ENCODE results near the gene GUCY1A2.

Gene GUCY1A2

GRCh38 chr11:106723071-106723470 lies 295.2 kb downstream of the GUCY1A2 start:
- H3K27ac ChIP-seq = no peak overlapping the region
- TF ChIP-seq CTCF (conservative IDR thresholded peaks at IDR 0.05) = no peak

GRCh38 chr11:106717222-106717621 lies 301.1 kb downstream of the GUCY1A2 start:
- TF ChIP-seq CTCF (conservative IDR thresholded peaks at IDR 0.05) = no peak

GRCh38 chr11:106714199-106714598 lies 304.1 kb downstream of the GUCY1A2 start:
- TF ChIP-seq CTCF (conservative IDR thresholded peaks at IDR 0.05) = no peak
- no peak overlapping the region for H3K27ac ChIP-seq

More at GRCh38 chr11:106717222-106717621, 301.1 kb downstream of the GUCY1A2 start:
- H3K27ac ChIP-seq = no peak overlapping the region

- no peak for TF ChIP-seq CTCF (conservative IDR thresholded peaks at IDR 0.05)
- no peak overlapping the region for H3K27ac ChIP-seq
These were observed 309.9 kb downstream of the GUCY1A2 start for GRCh38 chr11:106708348-106708747.

GRCh38 chr11:106706355-106706754 lies 311.9 kb downstream of the GUCY1A2 start:
- no peak for TF ChIP-seq CTCF (conservative IDR thresholded peaks at IDR 0.05)
- H3K27ac ChIP-seq = no peak overlapping the region

- H3K27ac ChIP-seq = no peak overlapping the region
- no peak for TF ChIP-seq CTCF (conservative IDR thresholded peaks at IDR 0.05)
These were observed 315.5 kb downstream of the GUCY1A2 start for GRCh38 chr11:106702805-106703204.

GRCh38 chr11:106697058-106697457 lies 321.2 kb downstream of the GUCY1A2 start:
- no peak for TF ChIP-seq CTCF (conservative IDR thresholded peaks at IDR 0.05)
- H3K27ac ChIP-seq = no peak overlapping the region

- H3K27ac ChIP-seq = no peak overlapping the region
- TF ChIP-seq CTCF (conservative IDR thresholded peaks at IDR 0.05) = no peak
These were observed 322.8 kb downstream of the GUCY1A2 start for GRCh38 chr11:106695506-106695905.
